HG02938 (cell line): ENCODE measurements around the gene ZNF746.

Source experiments
- ATAC-seq: cut with Tn5 transposase; IDR thresholded peaks from one replicate; pipeline ENCODE4 v1.9.1; 2021; ENCODE audit warnings: mild to moderate bottlenecking, moderate library complexity; ENCODE audit not compliant: unreplicated experiment

The ZNF746 gene

DNA sequence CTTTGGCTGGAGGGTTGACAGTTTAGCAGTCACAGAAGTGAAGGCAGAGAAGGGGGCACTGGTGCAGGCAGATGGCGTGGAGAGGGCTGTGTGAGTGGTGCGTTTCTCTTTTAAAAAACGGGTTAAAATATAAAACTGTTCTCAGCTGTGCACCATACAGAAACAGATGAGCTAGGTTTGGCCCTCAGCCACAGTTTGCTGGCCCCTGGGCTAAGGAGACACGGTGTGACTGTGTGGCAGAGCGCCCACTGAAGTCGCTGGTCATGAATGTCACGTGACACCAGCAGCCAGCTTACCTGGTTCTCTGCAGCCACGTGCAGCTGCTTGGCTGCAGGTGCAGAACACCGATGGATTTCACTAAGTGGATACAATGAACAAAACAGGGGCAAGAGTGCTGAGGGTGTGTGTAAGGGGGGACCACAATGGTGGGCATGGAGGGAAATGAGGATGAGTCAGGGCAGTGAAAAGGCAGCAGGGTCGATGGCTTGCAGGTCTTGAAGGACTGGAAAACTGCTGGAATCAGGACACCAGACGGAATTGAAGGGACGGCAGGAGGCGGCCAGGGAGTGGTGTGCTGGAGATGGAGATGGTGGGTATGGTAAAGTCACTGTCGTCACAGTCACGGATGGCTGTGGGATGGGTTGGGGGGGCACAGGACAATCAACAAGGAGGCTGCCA is 7.4 kb downstream of the ZNF746 start:
- ATAC-seq: no peak

GRCh38 chr7:149489391-149490024 is 8.1 kb downstream of the ZNF746 start:
- no peak for ATAC-seq

- ATAC-seq: no peak
Measured at GRCh38 chr7:149479568-149479967, 18.0 kb downstream of the ZNF746 start.

DNA sequence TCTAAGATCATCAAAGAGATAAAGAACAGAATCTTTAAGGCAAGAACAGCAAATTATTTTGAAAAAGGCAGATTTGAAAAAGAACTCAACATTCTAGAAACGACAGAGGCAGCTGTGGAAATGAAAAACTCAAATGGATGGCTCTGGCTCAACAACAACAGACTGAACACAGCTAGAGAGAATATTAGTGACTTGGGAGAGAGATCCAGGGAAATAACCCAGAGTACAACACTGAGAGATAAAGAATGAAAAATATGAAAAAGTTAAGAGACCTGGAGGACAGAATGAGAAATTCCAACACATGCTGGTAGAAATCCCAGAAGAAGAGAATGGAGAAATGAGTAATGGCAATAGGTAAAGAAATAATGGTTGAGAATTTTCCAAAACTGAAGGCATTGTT is 18.9 kb downstream of the ZNF746 start:
- ATAC-seq: no peak

DNA sequence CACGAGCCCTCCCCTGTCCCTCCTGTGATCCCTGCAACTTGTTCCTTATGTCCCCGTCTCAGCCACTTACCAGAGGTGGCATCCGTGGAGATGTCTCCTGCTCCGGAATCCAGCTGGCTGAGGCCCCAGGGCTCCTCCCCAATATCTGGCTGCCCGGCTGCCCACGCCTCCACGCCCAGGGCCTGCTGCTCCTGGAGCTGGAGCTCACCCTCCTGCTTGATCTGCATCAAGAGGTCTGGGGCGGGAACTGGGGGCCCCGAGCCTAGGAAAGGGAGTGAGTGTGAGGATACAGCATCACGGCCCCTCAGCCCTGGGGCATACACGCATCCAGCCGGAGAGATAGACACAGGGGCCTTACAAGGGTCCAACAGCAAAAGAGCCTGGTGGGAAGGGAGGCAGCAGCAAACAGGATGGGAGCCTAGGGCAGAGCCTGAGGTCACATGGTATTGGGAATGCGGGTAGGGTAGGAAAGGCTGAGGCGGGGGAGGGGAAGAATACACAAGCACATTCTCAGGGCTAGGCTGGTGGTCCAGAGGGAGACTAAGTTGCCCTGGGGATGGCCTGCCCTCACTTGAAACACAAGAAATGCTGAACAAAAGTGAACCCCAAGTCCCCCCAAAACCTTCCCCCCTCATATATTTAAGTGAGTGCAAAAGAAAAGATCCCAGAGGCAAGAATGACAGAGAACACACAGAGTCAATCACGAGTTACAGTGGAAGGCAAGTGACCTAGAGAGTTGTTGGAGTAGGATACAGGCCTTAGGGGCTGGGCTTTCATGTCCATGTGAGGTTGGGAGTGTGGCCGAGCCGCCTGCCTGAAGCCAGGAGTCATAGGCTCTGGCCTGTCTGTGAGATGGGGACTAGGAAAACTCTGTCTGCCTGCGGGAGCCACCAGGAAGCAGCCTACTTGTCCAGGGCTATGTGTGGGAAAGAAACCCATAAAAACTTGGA is 19.8 kb downstream of the ZNF746 start:
- ATAC-seq: no peak

DNA sequence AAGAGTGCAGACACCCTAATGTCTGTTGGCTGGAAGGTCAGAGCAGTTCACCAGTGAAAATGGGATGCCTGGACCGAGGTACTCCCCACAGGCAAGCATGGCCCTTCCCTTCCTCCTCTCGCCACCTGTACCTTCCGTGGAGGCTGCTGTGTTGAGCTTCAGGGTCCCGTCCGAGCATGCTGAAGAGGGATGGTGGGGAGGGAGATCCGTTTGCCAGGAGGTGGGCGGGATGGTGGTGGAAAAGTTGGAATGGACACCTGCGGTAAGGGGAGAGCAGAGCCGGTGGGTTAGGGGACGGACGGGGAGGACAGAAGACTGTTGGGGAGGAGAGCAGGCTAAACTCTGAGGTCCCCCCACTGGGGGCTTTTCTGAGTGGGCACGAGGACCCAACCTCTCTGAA is 20.8 kb downstream of the ZNF746 start:
- ATAC-seq: no peak

DNA sequence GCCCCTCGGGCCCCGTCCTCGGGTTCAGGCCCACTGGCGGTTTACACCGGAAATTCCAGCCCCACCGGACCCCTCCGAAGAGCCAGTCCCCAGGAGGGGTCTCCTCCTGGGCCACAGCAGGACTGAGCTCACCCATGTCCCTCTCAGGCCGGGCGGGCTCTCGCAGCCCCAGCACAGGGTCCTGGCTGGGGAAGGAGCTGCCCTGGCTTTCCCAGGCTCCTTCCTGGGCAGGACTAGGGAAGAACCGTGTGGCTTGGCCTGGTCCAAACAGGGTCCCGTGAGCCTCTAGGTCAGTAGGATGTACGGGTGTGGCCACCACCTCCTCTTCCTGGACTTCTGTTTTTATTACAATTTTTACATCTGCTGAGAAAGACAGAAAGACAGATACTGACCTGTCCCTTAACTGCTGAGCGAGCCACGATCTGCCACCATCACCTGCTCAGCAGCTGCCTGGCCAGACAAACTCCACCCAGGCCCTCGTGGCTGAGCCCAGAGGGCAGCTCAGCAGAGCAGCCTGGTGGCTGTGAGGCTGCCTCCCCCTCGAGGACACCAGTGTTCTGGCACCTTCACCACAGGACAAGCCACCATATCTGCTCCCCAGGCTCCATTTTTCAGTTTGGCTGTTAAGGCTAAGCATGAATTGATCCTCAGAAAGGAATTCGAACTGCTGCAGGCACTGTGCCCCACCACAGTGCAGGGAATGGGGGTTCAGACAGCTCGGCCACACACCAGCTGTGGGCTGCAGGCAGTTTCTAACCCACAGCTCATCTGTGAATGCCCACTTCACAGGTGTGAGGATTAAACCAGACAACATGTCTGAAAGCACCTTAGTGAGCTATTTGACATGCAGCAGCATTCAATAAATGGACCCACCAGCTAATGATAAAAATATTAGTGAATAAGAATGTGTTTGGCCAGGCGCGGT is 22.2 kb downstream of the ZNF746 start:
- ATAC-seq: no peak

GRCh38 chr7:149474309-149475120 is 23.1 kb downstream of the ZNF746 start:
- ATAC-seq: no peak

GRCh38 chr7:149473251-149473650 is 24.4 kb downstream of the ZNF746 start:
- ATAC-seq: no peak

DNA sequence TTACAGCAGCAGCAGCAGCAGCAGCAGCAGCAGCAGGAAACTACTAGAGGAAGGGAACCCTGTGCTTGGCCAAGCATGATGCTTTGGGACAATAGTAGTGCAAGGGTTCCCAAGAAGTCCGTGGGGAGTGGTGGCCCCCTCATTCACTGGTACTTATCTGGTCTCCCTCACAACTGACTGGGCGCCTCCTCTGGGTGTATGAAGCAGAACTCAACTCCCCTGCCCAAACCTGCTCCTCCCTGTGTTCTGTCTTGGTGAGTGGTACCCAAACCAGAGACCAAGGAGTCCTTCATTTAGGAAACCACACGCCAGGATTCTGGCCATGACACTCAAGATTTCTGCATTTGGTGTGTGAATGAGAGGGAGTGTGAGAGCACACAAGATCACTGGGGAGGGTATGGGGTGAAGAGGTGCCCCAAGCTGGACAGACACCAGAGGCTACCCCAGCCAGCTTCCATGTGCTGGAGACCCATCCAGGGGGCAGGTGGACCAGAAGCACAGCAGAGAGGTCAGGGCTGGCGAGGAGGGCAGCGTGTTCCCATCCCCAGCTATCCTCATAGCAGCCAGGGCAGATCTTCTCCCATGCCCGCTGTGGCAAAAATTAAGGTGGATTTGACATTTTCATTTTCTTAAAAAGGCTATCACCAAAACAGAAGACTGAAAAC is 26.2 kb downstream of the ZNF746 start:
- ATAC-seq: no peak

DNA sequence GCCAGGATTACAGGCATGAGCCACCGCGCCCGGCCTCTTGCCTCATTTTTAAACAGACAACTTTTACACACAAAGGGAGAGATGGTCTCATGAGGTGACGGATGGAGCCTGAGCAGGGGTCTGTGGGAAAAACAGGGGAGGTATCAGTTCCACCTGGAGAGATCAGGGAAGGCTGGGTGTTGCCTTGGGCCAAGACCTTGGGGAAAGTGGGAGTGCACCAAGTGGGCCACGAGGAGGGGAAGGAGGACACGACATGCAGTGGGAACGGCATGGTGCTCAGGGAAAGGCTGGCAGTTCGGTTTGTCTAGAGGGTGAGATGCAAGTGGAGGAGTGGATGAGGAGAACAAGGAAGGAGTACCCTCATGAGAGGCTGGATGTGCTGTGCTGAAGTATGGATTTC is 27.8 kb downstream of the ZNF746 start:
- no peak for ATAC-seq

GRCh38 chr7:149468208-149468607 is 29.4 kb downstream of the ZNF746 start:
- no peak for ATAC-seq

GRCh38 chr7:149467321-149467859 is 30.2 kb downstream of the ZNF746 start:
- no peak for ATAC-seq

DNA sequence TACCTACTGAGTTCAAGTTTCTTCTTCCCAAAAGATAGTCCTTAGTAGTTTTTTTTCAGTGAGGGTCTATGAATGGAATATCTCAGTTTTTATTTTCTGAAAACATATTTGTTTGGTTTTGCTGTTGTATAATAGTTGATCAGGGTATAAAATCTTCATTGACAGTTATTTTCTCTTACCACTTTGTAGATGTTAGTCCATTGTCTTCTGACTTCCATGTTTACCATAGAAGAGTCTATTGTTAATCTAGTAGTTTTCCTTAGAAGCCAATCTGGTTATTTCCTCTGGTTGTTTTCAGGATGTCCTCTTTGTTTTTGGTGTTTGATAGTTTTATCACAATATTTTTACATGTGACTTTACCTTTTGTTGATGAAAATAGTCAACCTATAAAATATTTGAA is 31.2 kb downstream of the ZNF746 start:
- no peak for ATAC-seq

DNA sequence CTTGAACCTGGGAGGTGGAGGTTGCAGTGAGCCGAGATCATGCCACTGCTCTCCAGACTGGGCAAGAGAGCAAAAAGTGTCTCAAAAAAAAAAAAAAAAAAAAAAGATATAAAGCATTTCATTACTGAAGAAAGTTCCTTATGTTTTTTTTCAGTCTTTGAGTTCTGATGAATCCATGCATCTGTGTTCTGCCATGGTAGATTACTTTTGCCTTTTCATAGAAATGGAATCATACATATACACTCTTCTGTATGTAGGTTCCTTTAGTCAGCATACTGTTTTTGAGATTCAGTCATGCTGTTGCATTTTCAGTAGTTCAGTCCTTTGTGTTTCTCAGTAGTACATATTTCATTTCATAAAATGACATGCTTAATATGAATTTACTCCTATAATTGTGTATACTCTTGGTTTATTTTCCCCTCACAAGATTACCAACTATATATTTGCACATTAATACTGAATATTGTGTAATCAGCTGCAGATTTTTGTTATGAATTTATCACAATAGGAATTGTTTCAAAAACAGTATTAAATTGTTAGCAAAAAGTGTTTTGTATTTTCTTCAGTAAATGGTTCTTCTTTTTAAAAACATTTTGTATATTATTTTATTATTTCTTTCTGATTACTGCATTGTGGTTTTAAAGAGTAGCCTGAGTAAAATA is 34.0 kb downstream of the ZNF746 start:
- no peak for ATAC-seq

DNA sequence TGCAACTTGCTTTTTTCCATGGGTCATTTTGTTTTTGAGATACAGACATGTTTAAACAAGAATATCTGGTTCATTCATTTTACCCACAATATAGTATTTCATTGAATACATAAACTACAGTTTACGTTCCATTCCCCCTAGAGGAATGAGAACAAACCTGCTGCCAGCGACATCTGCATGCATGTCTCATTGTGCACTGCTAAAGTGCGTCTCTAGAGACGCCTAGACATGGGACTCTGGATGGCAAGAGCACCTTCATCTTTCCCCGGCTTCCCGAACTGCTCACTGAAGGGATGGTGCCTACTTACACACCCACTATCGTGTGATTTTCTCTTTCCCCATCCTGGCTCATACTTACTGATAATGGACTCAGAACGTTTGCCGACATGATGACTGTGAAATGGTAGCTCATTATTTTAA is 35.5 kb downstream of the ZNF746 start:
- ATAC-seq: no peak

- ATAC-seq: peak; percentile 96
Measured at GRCh38 chr7:149460493-149461277, 36.9 kb downstream of the ZNF746 start, which contains the start of gene ZNF777. TSS of gene ZNF777 (minus strand) at chr7:149461062. CDS start at chr7:149456022, 5,040 bp downstream.
